GM12878 (cell line): Measurements from ENCODE around the gene PXT1. TPM values are rescaled to one million over a fixed set of nuclear protein-coding genes. Genes with fewer than 3 reads are reported as not detected.

Experiments used
- ATAC-seq: fragments of 200-7000 bp; cut with Tn5 transposase; 3 replicates; pipeline ENCODE4 v1.9.1; 2020; ENCODE audit warnings: mild to moderate bottlenecking, moderate library complexity
- BruUV-seq: library from RNA; stranded (reverse); fragments of 400-500 nt; replicated peaks from 2 replicates; lab custom pipeline; 2021; lab: Mats Ljungman, UMichigan
- CTCF ChIA-PET: fragments of 300-600 bp; sonication (Branson Sonifier 250); formaldehyde crosslinking; extraction: SDS; loops from one replicate; lab custom pipeline; 2021; ENCODE audit warnings: inconsistent platforms; lab: Yijun Ruan, JAX
- POLR2A ChIA-PET: fragments of 350-600 bp; formaldehyde crosslinking; extraction: SDS; loops from one replicate; lab custom pipeline; 2021; ENCODE audit warnings: inconsistent platforms; lab: Charles Lee
- RAD21 ChIA-PET: fragments of 300-600 bp; sonication (Branson Sonifier 250); formaldehyde crosslinking; loops from one replicate; lab custom pipeline; 2023; ENCODE audit warnings: antibody characterized with exemption; ENCODE audit not compliant: unreplicated experiment; lab: Charles Lee
- SMC1A ChIA-PET: fragments of 300-600 bp; sonication (Branson Sonifier 250); formaldehyde crosslinking; loops from one replicate; lab custom pipeline; 2023; ENCODE audit not compliant: unreplicated experiment, uncharacterized antibody; lab: Charles Lee
- DNase-seq: peaks from one replicate; pipeline ENCODE4 v3.0.0-alpha.2; 2011; ENCODE audit warnings: low read depth, low spot score
- FAIRE-seq: peaks from 3 replicates; lab custom pipeline; 2011; peaks lifted over from hg19 to GRCh38; lab: Jason Lieb, UNC
- H2AFZ ChIP-seq: 2 replicates; pipeline ENCODE4 v1.6.0; 2011; ENCODE audit warnings: low read depth, low read length, control low read depth; ENCODE audit not compliant: control insufficient read depth
- H3K27ac ChIP-seq: 2 replicates; pipeline ENCODE4 v1.5.1; 2011; ENCODE audit warnings: control low read depth; ENCODE audit not compliant: control insufficient read depth, insufficient read depth
- H3K27me3 ChIP-seq, 2 experiments: replicated peaks in 1 of 2; 2 replicates each; pipeline versions ENCODE4 v1.6.0 to v1.6.1; 2011; ENCODE audit warnings: low read length in 1 of 2; ENCODE audit not compliant: control insufficient read depth in 2 of 2, insufficient read depth in 2 of 2
- H3K36me3 ChIP-seq, 2 experiments: 2 replicates each; pipeline ENCODE4 v1.5.1; 2011; ENCODE audit warnings: low read length in 1 of 2; ENCODE audit not compliant: control insufficient read depth in 2 of 2, insufficient read depth in 2 of 2
- H3K4me1 ChIP-seq: 2 replicates; pipeline ENCODE4 v1.6.1; 2011; ENCODE audit warnings: mild to moderate bottlenecking, low read length, moderate library complexity, mixed read lengths; ENCODE audit not compliant: control insufficient read depth, insufficient read depth
- H3K4me2 ChIP-seq: 2 replicates; pipeline ENCODE4 v1.6.0; 2011; ENCODE audit warnings: control low read depth; ENCODE audit not compliant: control insufficient read depth, insufficient read depth
- H3K4me3 ChIP-seq: fragments of 200-600 bp; sonication (generic); 2 replicates; pipeline ENCODE4 v1.5.1; 2016
- H3K79me2 ChIP-seq: 2 replicates; pipeline ENCODE4 v1.6.0; 2011; ENCODE audit warnings: low read length; ENCODE audit not compliant: control insufficient read depth, insufficient read depth
- H3K9ac ChIP-seq: 2 replicates; pipeline ENCODE4 v1.8.0; 2011; ENCODE audit warnings: low read length, control low read depth, mixed read lengths; ENCODE audit not compliant: control insufficient read depth, insufficient read depth
- H3K9me3 ChIP-seq: replicated peaks from 3 replicates; pipeline ENCODE4 v1.5.1; 2011; ENCODE audit warnings: mild to moderate bottlenecking, low read length; ENCODE audit not compliant: control insufficient read depth, insufficient read depth
- H4K20me1 ChIP-seq: 2 replicates; pipeline ENCODE4 v1.6.0; 2011; ENCODE audit not compliant: control insufficient read depth, insufficient read depth
- ELK1 ChIP-seq: IDR thresholded peaks from 2 replicates; pipeline ENCODE4 v1.6.1; 2012; ENCODE audit warnings: low read depth, low read length, improper control_type of control experiment
- JUND ChIP-seq: IDR thresholded peaks from 2 replicates; pipeline ENCODE4 v1.6.1; 2012; ENCODE audit warnings: low read depth, mild to moderate bottlenecking, low read length, improper control_type of control experiment, moderate library complexity
- MLLT1 ChIP-seq: fragments of 450-650 bp; IDR thresholded peaks from 2 replicates; pipeline ENCODE4 v1.6.1; 2016; ENCODE audit warnings: mild to moderate bottlenecking
- MTA2 ChIP-seq: fragments of 450-650 bp; IDR thresholded peaks from 2 replicates; pipeline ENCODE4 v1.6.1; 2016; ENCODE audit warnings: low read depth, mild to moderate bottlenecking, moderate library complexity
- PAX8 ChIP-seq: fragments of 450-650 bp; IDR thresholded peaks from 2 replicates; pipeline ENCODE4 v1.6.1; 2017; ENCODE audit warnings: mild to moderate bottlenecking, moderate library complexity
- POLR2A ChIP-seq: IDR thresholded peaks from 2 replicates; pipeline ENCODE4 v1.6.1; 2011; ENCODE audit warnings: low read depth, mild to moderate bottlenecking, low read length
- POLR2AphosphoS2 ChIP-seq: IDR thresholded peaks from 2 replicates; pipeline ENCODE4 v1.6.1; 2011; ENCODE audit warnings: low read depth, mild to moderate bottlenecking, low read length, improper control_type of control experiment, moderate library complexity
- RUNX3 ChIP-seq: IDR thresholded peaks from 2 replicates; pipeline ENCODE4 v1.6.1; 2012; ENCODE audit warnings: low read length, inconsistent platforms
- SREBF2 ChIP-seq: IDR thresholded peaks from 2 replicates; pipeline ENCODE4 v1.6.1; 2012; ENCODE audit warnings: mild to moderate bottlenecking, low read length
- TARDBP ChIP-seq: IDR thresholded peaks from 2 replicates; pipeline ENCODE4 v1.6.1; 2016; ENCODE audit warnings: borderline replicate concordance
- TCF3 ChIP-seq: IDR thresholded peaks from 2 replicates; pipeline ENCODE4 v1.6.1; 2012; ENCODE audit warnings: low read depth, mild to moderate bottlenecking, low read length, borderline replicate concordance; ENCODE audit not compliant: insufficient read depth
- YBX1 ChIP-seq: fragments of 450-650 bp; IDR thresholded peaks from 2 replicates; pipeline ENCODE4 v1.6.1; 2016; ENCODE audit warnings: antibody characterized with exemption
- ZNF207 ChIP-seq: fragments of 450-650 bp; IDR thresholded peaks from 2 replicates; pipeline ENCODE4 v1.6.1; 2014; ENCODE audit warnings: antibody characterized with exemption, mild to moderate bottlenecking, borderline replicate concordance
- ZNF217 ChIP-seq: fragments of 450-650 bp; IDR thresholded peaks from 2 replicates; pipeline ENCODE4 v1.6.1; 2017; ENCODE audit warnings: antibody characterized with exemption, mild to moderate bottlenecking
- WGBS: methylation state at CpG from one replicate; pipeline ENCODE4 v1.1.6; 2016; ENCODE audit warnings: low lambda C conversion rate; ENCODE audit not compliant: insufficient replicate concordance, insufficient coverage; ENCODE audit errors: missing lambda C conversion rate; 5-methylcytosine and 5-hydroxymethylcytosine counted together
- in situ Hi-C: fragments of 300-500 bp; cut with MboI; formaldehyde crosslinking; loops from 9 replicates; pipeline ENCODE4 v1.14.3; 2018; ENCODE audit warnings: mixed read lengths
- intact Hi-C: fragments of 100-400 bp; cut with micrococcal nuclease; formaldehyde crosslinking; loops from one replicate; pipeline ENCODE4 v1.14.2; 2022; ENCODE audit not compliant: unreplicated experiment
- polyA plus RNA-seq, 11 experiments: library from polyadenylated mRNA; depleted of rRNA in 4 of 11; unstranded in 6 of 11; stranded (reverse) in 5 of 11; fragments of >200 nt; fragmentation: Nextera tagmentation in 4 of 11; fragmentation: Illumina TruSeq in 1 of 11; extraction: Ambion mirVana in 4 of 11; extraction: Trizol in 1 of 11; gene quantifications; 1 replicate in 1 of 11; 2 replicates in 10 of 11; pipeline versions ENCODE4 v1.2.1 to v1.2.3, GENCODE V29; 2011 to 2016; ENCODE audit warnings: inconsistent platforms in 2 of 11, missing spikeins in 2 of 11, low read depth in 1 of 11
- total RNA-seq, 4 experiments: library from RNA; depleted of rRNA in 3 of 4; stranded (reverse); fragments of >200 nt in 3 of 4; fragmentation: Illumina TruSeq in 1 of 4; extraction: Trizol in 1 of 4; gene quantifications; 2 replicates each; pipeline versions ENCODE4 v1.2.1 to v1.2.3, GENCODE V29; 2013 to 2021

Gene PXT1
- total and polyA plus RNA-seq, 10 of the 15 experiments (the other 5 are each of a cell fraction or from before 2014, with no cell fraction given), result 0.27 to 2.9 (median 0.50) TPM

GRCh38 chr6:36376183-36376582 is 66.5 kb downstream of the PXT1 start:
- no peak for TF ChIP-seq RUNX3
- TF ChIP-seq YBX1, result no peak
- TF ChIP-seq MLLT1, result no peak
- TF ChIP-seq JUND, result no peak
- TF ChIP-seq TCF3, result no peak
- no peak for TF ChIP-seq POLR2A
- TF ChIP-seq POLR2AphosphoS2, result no peak
- TF ChIP-seq SREBF2, result no peak
- TF ChIP-seq PAX8, result no peak
- TF ChIP-seq TARDBP, result no peak
- no peak for TF ChIP-seq MTA2
- TF ChIP-seq ZNF207, result no peak
- no peak for TF ChIP-seq ZNF217
- no peak for TF ChIP-seq ELK1
- BruUV-seq, result no TSS peak
- no peak overlapping the region for H2AFZ ChIP-seq
- WGBS, result 87% methylated on average over 8 of the region's 8 CpGs
- H3K79me2 ChIP-seq, result no peaks in the 10 kb centered on the region
- FAIRE-seq (no peak), ATAC-seq (no peak), DNase-seq (no peak)
- no peak overlapping the region for H3K9ac ChIP-seq
- no peaks in the 10 kb centered on the region for H4K20me1 ChIP-seq
- H3K4me2 ChIP-seq, result no peak overlapping the region
- no peaks in the 10 kb centered on the region for H3K27me3 ChIP-seq
- no peaks in the 10 kb centered on the region for H3K36me3 ChIP-seq
- H3K27ac ChIP-seq, result no peak overlapping the region
- intact Hi-C loops (no loop called here), in situ Hi-C loops (no loop called here)
- no peaks in the 10 kb centered on the region for H3K9me3 ChIP-seq
- H3K4me1 ChIP-seq, result peaks cover 30% of the 10 kb centered on the region
- CTCF ChIA-PET, result no interaction called here
- RAD21 ChIA-PET, result no interaction called here
- POLR2A ChIA-PET, result no interaction called here
- SMC1A ChIA-PET, result no interaction called here
- H3K4me3 ChIP-seq, result no peak overlapping the region
